Measurements from ENCODE around the gene SLX9.

- TF ChIP-seq POLR2A (IDR thresholded peaks at IDR 0.05; ENCODE audit: low read depth, low read length): no peak
- no peak for TF ChIP-seq CTCF (IDR thresholded peaks at IDR 0.05; ENCODE audit: extremely low read depth in 1 of 2, insufficient read depth in 1 of 2, low read depth in 1 of 2, low read length in 2 of 2)
- TF ChIP-seq GATA2 (IDR thresholded peaks at IDR 0.05; ENCODE audit: insufficient read depth, insufficient read length, low read depth, low read length): no peak
- TF ChIP-seq EZH2 (IDR thresholded peaks at IDR 0.05; ENCODE audit: borderline replicate concordance, low read depth, low read length, severe bottlenecking): no peak
- TF ChIP-seq JUN (IDR thresholded peaks at IDR 0.05; ENCODE audit: borderline replicate concordance, insufficient read depth, insufficient read length, low read depth): no peak
- TF ChIP-seq FOS (IDR thresholded peaks at IDR 0.05; ENCODE audit: borderline replicate concordance, insufficient read depth, low read length): no peak
- TF ChIP-seq POLR2AphosphoS5 (IDR thresholded peaks at IDR 0.05; ENCODE audit: insufficient read depth, low read depth, low read length): no peak
- TF ChIP-seq MAX (IDR thresholded peaks at IDR 0.05; ENCODE audit: insufficient read depth, insufficient read length): no peak
- no peak for TF ChIP-seq MYC (IDR thresholded peaks at IDR 0.05; ENCODE audit: low read depth, low read length)
Measured at GRCh38 chr21:44998086-44998620, 58.3 kb downstream of the SLX9 start.

Measured in endothelial cell of umbilical vein (primary cell).